A673 (cell line): ENCODE results near the gene SCN3A.

Source experiments
- EZH2 ChIP-seq: fragments of 200-600 bp; sonication (generic); IDR thresholded peaks from 2 replicates; pipeline ENCODE4 v1.6.1; 2017; ENCODE audit warnings: borderline replicate concordance, low read depth, mild to moderate bottlenecking, mixed read lengths, antibody characterized with exemption, low read length; ENCODE audit not compliant: poor library complexity, severe bottlenecking
- TF ChIP-seq, protein P1 (sequence below): fragments of 300-800, 200-600 bp; sonication (generic); conservative IDR thresholded peaks from 2 replicates; pipeline ENCODE4 v1.5.1; 2017; ENCODE audit warnings: low read depth, mild to moderate bottlenecking, antibody characterized with exemption, low read length, moderate library complexity, mixed read lengths

GRCh38 chr2:165060411-165060810 lies 143.4 kb downstream of the SCN3A start:
- TF ChIP-seq, protein P1, sequence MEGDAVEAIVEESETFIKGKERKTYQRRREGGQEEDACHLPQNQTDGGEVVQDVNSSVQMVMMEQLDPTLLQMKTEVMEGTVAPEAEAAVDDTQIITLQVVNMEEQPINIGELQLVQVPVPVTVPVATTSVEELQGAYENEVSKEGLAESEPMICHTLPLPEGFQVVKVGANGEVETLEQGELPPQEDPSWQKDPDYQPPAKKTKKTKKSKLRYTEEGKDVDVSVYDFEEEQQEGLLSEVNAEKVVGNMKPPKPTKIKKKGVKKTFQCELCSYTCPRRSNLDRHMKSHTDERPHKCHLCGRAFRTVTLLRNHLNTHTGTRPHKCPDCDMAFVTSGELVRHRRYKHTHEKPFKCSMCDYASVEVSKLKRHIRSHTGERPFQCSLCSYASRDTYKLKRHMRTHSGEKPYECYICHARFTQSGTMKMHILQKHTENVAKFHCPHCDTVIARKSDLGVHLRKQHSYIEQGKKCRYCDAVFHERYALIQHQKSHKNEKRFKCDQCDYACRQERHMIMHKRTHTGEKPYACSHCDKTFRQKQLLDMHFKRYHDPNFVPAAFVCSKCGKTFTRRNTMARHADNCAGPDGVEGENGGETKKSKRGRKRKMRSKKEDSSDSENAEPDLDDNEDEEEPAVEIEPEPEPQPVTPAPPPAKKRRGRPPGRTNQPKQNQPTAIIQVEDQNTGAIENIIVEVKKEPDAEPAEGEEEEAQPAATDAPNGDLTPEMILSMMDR, result no peak
- TF ChIP-seq EZH2, result no peak
